Activated B cell treated with CpG ODN at 0.5 μM for 24 hours (primary cell): ENCODE data around the gene TAS1R3. TPM values are rescaled to one million over a fixed set of nuclear protein-coding genes. Genes with fewer than 3 reads are reported as not detected.

ENCODE experiments used
- ATAC-seq: fragments of 200-7000 bp; cut with Tn5 transposase; one replicate; pipeline ENCODE4 v1.10.0; 2021; ENCODE audit warnings: low read depth, mild to moderate bottlenecking, moderate library complexity
- CTCF ChIA-PET: fragments of 350-600 bp; sonication (Branson Sonifier 250); formaldehyde crosslinking; loops from one replicate; lab custom pipeline; 2021; ENCODE audit warnings: antibody characterized with exemption; lab: Charles Lee
- POLR2A ChIA-PET: fragments of 350-600 bp; sonication (Branson Sonifier 250); formaldehyde crosslinking; loops from one replicate; lab custom pipeline; 2021; ENCODE audit warnings: antibody characterized with exemption; lab: Charles Lee
- DNase-seq: peaks from one replicate; pipeline ENCODE4 v3.0.0; 2022
- H3K27ac Mint-ChIP-seq: one replicate; pipeline ENCODE4 v1.8.0; 2020; ENCODE audit warnings: mixed read lengths
- H3K27me3 Mint-ChIP-seq: one replicate; pipeline ENCODE4 v1.8.0; 2021; ENCODE audit warnings: mixed read lengths
- H3K36me3 Mint-ChIP-seq: one replicate; pipeline ENCODE4 v1.8.0; 2021; ENCODE audit warnings: low read depth, mixed read lengths
- H3K4me1 Mint-ChIP-seq: one replicate; pipeline ENCODE4 v1.8.0; 2021; ENCODE audit warnings: mixed read lengths
- H3K4me3 Mint-ChIP-seq: one replicate; pipeline ENCODE4 v1.8.0; 2020; ENCODE audit warnings: mild to moderate bottlenecking, mixed read lengths
- H3K9me3 Mint-ChIP-seq: one replicate; pipeline ENCODE4 v1.8.0; 2020; ENCODE audit warnings: mixed read lengths
- CTCF ChIP-seq: fragments of 200-600 bp; IDR thresholded peaks from one replicate; pipeline ENCODE4 v1.8.0; 2022; ENCODE audit warnings: antibody characterized with exemption, mild to moderate bottlenecking
- intact Hi-C: fragments of 100-400 bp; cut with micrococcal nuclease; formaldehyde crosslinking; loops from one replicate; pipeline ENCODE4 v1.15.1; 2024
- total RNA-seq: library from RNA; stranded (reverse); gene quantifications from 2 replicates; pipeline ENCODE4 v1.2.3, GENCODE V29; 2022

Gene TAS1R3
- total RNA-seq, 1 donor from 2014 or later = 2.5 TPM

- DNase-seq = no peak
- ATAC-seq = peak; percentile 23
- no peaks in the 10 kb centered on the region for H3K9me3 Mint-ChIP-seq
- no peak for TF ChIP-seq CTCF
- CTCF ChIA-PET = no interaction called here
- POLR2A ChIA-PET = no interaction called here
- H3K4me1 Mint-ChIP-seq = no peaks in the 10 kb centered on the region
- peaks cover 15% of the 10 kb centered on the region for H3K36me3 Mint-ChIP-seq
- intact Hi-C loops = no loop called here
- no peak overlapping the region for H3K27ac Mint-ChIP-seq
- no peak overlapping the region for H3K4me3 Mint-ChIP-seq
- no peaks in the 10 kb centered on the region for H3K27me3 Mint-ChIP-seq
These were observed 6.1 kb downstream of the TAS1R3 start for GRCh38 chr1:1336931-1337792.

- Mint-ChIP-seq H3K9me3 (no peaks in the 10 kb centered on the region), H3K4me3 (no peak overlapping the region), H3K27ac (no peak overlapping the region), H3K27me3 (no peaks in the 10 kb centered on the region), H3K36me3 (peaks cover 15% of the 10 kb centered on the region), H3K4me1 (no peaks in the 10 kb centered on the region)
- TF ChIP-seq CTCF = no peak
- ChIA-PET CTCF (no interaction called here), POLR2A (no interaction called here)
- intact Hi-C loops = no loop called here
- ATAC-seq = peak; percentile 77
- DNase-seq = no peak
These were observed 6.7 kb downstream of the TAS1R3 start for GRCh38 chr1:1337793-1338147.

- Mint-ChIP-seq H3K9me3 (no peaks in the 10 kb centered on the region), H3K4me1 (no peaks in the 10 kb centered on the region), H3K27ac (no peak overlapping the region), H3K4me3 (no peak overlapping the region), H3K36me3 (peaks cover 15% of the 10 kb centered on the region), H3K27me3 (no peaks in the 10 kb centered on the region)
- no peak for TF ChIP-seq CTCF
- ChIA-PET POLR2A (no interaction called here), CTCF (no interaction called here)
- DNase-seq (no peak), ATAC-seq (no peak)
- intact Hi-C loops = no loop called here
These were observed 7.2 kb downstream of the TAS1R3 start for GRCh38 chr1:1338278-1338677.

GRCh38 chr1:1340185-1340584 is 9.1 kb downstream of the TAS1R3 start:
- Mint-ChIP-seq H3K4me1 (peaks cover 2% of the 10 kb centered on the region), H3K36me3 (peaks cover 15% of the 10 kb centered on the region), H3K27me3 (no peaks in the 10 kb centered on the region), H3K27ac (no peak overlapping the region), H3K4me3 (no peak overlapping the region), H3K9me3 (no peaks in the 10 kb centered on the region)
- no peak for DNase-seq
- CTCF ChIA-PET = no interaction called here
- no peak for ATAC-seq
- intact Hi-C loops = no loop called here
- no peak for TF ChIP-seq CTCF
- POLR2A ChIA-PET = interaction anchor here (0.5 kb wide), 1 partner anchor 86 kb away, joined by 3 read pairs; no protein-coding TSS in a partner anchor

- no peak for TF ChIP-seq CTCF
- CTCF ChIA-PET = no interaction called here
- ATAC-seq (no peak), DNase-seq (no peak)
- Mint-ChIP-seq H3K36me3 (peaks cover 15% of the 10 kb centered on the region), H3K9me3 (no peaks in the 10 kb centered on the region), H3K27me3 (no peaks in the 10 kb centered on the region), H3K4me1 (peaks cover 2% of the 10 kb centered on the region), H3K4me3 (no peak overlapping the region), H3K27ac (no peak overlapping the region)
- POLR2A ChIA-PET = interaction anchor here (0.8 kb wide), 1 partner anchor 15 kb away, joined by 3 read pairs; no protein-coding TSS in a partner anchor
- intact Hi-C loops = no loop called here
These were observed 9.9 kb downstream of the TAS1R3 start for GRCh38 chr1:1340791-1341548.
